Measurements from ENCODE around the gene CRHR2.
"Not testable (repeated sequence)": the region's sequence is repeated elsewhere in the genome, so short reads cannot be mapped to it uniquely, and the experiment has no call there.

The CRHR2 gene

DNA sequence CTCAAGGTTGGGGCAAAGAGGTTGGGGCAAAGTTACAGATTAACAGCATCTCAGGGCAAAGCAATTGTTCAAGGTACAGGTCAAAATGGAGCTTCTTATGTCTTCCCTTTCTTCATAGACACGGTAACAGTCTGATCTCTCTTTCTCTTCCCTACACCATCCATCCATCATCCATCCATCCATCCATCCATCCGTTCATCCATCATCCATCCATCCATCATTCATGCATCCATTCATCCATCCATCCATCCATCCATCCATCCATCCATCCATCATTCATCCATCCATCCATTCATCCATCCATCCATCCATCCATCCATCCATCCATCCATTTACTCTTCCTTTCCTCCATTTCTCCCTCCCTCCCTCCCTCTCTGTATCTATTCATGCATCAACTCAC, 37.2 kb upstream of the CRHR2 start:
- POLR2A ChIA-PET; DNase-seq; H3K36me3 ChIP-seq (ENCODE audit: control insufficient read depth in 4 of 4, insufficient read depth in 4 of 4, low read length in 3 of 4); H3K4me3 ChIP-seq (ENCODE audit: control insufficient read depth in 1 of 7, extremely low read depth in 1 of 7, insufficient read depth in 4 of 7, low read depth in 2 of 7, low read length in 6 of 7); H3K27ac ChIP-seq (ENCODE audit: insufficient read depth in 1 of 2, low read depth in 1 of 2, low read length in 2 of 2, poor library complexity in 1 of 2, severe bottlenecking in 2 of 2); CTCF ChIA-PET; H3K4me1 ChIP-seq (ENCODE audit: control extremely low read depth in 1 of 4, control insufficient read depth in 4 of 4, insufficient read depth in 4 of 4, low read length in 3 of 4); H3K27me3 ChIP-seq (replicated peaks in 2 of 5; ENCODE audit: control insufficient read depth in 4 of 5, insufficient read depth in 5 of 5, low read length in 4 of 5): not testable (repeated sequence)
- 95% methylated on average over 2 of the region's 2 CpGs for WGBS (ENCODE audit: insufficient coverage)
- H3K9me3 ChIP-seq (ENCODE audit: control extremely low read depth in 1 of 5, control insufficient read depth in 4 of 5, insufficient read depth in 2 of 5, low read depth in 1 of 5, low read length in 4 of 5): peaks cover 0 to 24% (median 5%) of the 10 kb centered on the region in 5 experiments

DNA sequence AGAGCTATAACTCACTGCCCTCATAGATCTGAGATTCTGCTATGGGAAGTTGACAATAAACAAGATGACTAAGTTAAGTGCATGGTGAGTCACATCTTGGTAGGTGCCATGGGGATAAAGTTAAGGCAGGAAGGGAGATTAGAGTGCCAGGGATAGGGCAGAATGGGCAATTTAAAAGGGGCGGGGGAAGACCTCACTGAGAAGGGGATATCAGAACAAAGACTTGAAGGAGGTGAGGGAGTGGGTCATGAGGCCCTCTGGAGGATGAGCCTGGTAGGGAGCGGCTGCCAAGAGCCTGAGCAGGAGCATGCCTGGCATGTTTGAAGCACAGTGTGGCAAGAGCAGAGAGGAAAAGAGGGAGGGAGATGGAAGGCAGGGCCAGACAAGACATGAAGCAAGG, 34.9 kb upstream of the CRHR2 start:
- no peak for DNase-seq
- H3K4me1 ChIP-seq (ENCODE audit: control extremely low read depth in 1 of 4, control insufficient read depth in 4 of 4, insufficient read depth in 4 of 4, low read length in 3 of 4): no peaks in the 10 kb centered on the region
- H3K4me3 ChIP-seq (ENCODE audit: control insufficient read depth in 1 of 7, extremely low read depth in 1 of 7, insufficient read depth in 4 of 7, low read depth in 2 of 7, low read length in 6 of 7): no peak overlapping the region
- WGBS (ENCODE audit: insufficient coverage): 94% methylated on average over 2 of the region's 2 CpGs
- ChIA-PET CTCF (interaction anchor here (0.9 kb wide), 1 partner anchor 24 kb away, joined by 3 read pairs; no protein-coding TSS in a partner anchor), POLR2A (no interaction called here)
- peaks cover 0 to 4% (median 0%) of the 10 kb centered on the region in 5 experiments for H3K27me3 ChIP-seq (replicated peaks in 2 of 5; ENCODE audit: control insufficient read depth in 4 of 5, insufficient read depth in 5 of 5, low read length in 4 of 5)
- no peaks in the 10 kb centered on the region for H3K36me3 ChIP-seq (ENCODE audit: control insufficient read depth in 4 of 4, insufficient read depth in 4 of 4, low read length in 3 of 4)
- H3K27ac ChIP-seq (ENCODE audit: insufficient read depth in 1 of 2, low read depth in 1 of 2, low read length in 2 of 2, poor library complexity in 1 of 2, severe bottlenecking in 2 of 2): no peak overlapping the region
- peaks cover 0 to 24% (median 5%) of the 10 kb centered on the region in 5 experiments for H3K9me3 ChIP-seq (ENCODE audit: control extremely low read depth in 1 of 5, control insufficient read depth in 4 of 5, insufficient read depth in 2 of 5, low read depth in 1 of 5, low read length in 4 of 5)

DNA sequence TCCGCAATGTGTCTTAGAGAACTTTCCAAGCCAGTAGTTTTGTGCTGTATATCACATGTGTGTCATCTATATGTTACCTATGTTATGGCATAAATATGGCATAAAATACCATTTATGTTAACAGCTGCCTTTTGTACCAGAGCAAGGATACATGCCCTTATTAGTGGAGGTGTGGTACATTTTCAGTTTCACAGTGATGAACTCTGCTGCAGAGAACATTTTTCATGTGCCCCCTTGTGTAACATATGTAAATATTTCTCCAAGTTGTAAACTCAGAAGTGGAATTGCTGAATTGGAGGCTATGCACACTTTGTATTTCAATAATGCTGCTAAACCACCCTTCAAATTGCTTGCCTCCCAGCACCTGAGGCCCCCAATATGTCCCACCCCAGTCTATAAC, 31.9 kb upstream of the CRHR2 start:
- ChIA-PET CTCF (no interaction called here), POLR2A (no interaction called here)
- Histone ChIP-seq H3K27ac (ENCODE audit: insufficient read depth in 1 of 2, low read depth in 1 of 2, low read length in 2 of 2, poor library complexity in 1 of 2, severe bottlenecking in 2 of 2) (no peak overlapping the region), H3K4me3 (ENCODE audit: control insufficient read depth in 1 of 7, extremely low read depth in 1 of 7, insufficient read depth in 4 of 7, low read depth in 2 of 7, low read length in 6 of 7) (no peak overlapping the region), H3K4me1 (ENCODE audit: control extremely low read depth in 1 of 4, control insufficient read depth in 4 of 4, insufficient read depth in 4 of 4, low read length in 3 of 4) (no peaks in the 10 kb centered on the region), H3K9me3 (ENCODE audit: control extremely low read depth in 1 of 5, control insufficient read depth in 4 of 5, insufficient read depth in 2 of 5, low read depth in 1 of 5, low read length in 4 of 5) (peaks cover 0 to 16% (median 4%) of the 10 kb centered on the region in 5 experiments), H3K36me3 (ENCODE audit: control insufficient read depth in 4 of 4, insufficient read depth in 4 of 4, low read length in 3 of 4) (no peaks in the 10 kb centered on the region), H3K27me3 (replicated peaks in 2 of 5; ENCODE audit: control insufficient read depth in 4 of 5, insufficient read depth in 5 of 5, low read length in 4 of 5) (peaks cover 0 to 8% (median 0%) of the 10 kb centered on the region in 5 experiments)
- no peak for DNase-seq
- WGBS (ENCODE audit: insufficient coverage): no CpG with 5 or more reads among the region's 1 CpG

DNA sequence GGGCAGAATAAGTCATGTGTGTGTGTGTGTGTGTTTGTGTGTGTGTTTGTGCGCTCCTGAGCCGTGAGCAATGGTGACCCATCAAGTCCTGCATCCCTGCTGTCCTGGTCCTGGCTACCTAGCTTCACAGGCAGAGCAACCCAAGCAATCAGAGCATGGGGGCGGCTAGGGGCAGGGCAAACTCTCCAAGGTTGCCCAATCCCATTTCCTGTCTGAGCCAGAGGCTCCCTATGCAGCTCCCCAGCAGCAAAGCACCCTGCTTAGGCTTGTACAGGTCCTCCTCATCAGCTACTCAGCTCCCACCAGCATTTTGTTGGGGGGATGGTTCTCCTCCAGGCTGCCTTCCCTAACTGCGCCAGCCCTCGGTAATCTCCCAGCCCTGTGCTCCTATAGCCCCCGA, 31.1 kb upstream of the CRHR2 start:
- Histone ChIP-seq H3K4me3 (ENCODE audit: control insufficient read depth in 1 of 7, extremely low read depth in 1 of 7, insufficient read depth in 4 of 7, low read depth in 2 of 7, low read length in 6 of 7) (no peak overlapping the region), H3K9me3 (ENCODE audit: control extremely low read depth in 1 of 5, control insufficient read depth in 4 of 5, insufficient read depth in 2 of 5, low read depth in 1 of 5, low read length in 4 of 5) (peaks cover 0 to 12% (median 3%) of the 10 kb centered on the region in 5 experiments), H3K27ac (ENCODE audit: insufficient read depth in 1 of 2, low read depth in 1 of 2, low read length in 2 of 2, poor library complexity in 1 of 2, severe bottlenecking in 2 of 2) (no peak overlapping the region), H3K4me1 (ENCODE audit: control extremely low read depth in 1 of 4, control insufficient read depth in 4 of 4, insufficient read depth in 4 of 4, low read length in 3 of 4) (no peaks in the 10 kb centered on the region), H3K36me3 (ENCODE audit: control insufficient read depth in 4 of 4, insufficient read depth in 4 of 4, low read length in 3 of 4) (no peaks in the 10 kb centered on the region), H3K27me3 (replicated peaks in 2 of 5; ENCODE audit: control insufficient read depth in 4 of 5, insufficient read depth in 5 of 5, low read length in 4 of 5) (peaks cover 0 to 8% (median 0%) of the 10 kb centered on the region in 5 experiments)
- CTCF ChIA-PET: no interaction called here
- WGBS (ENCODE audit: insufficient coverage): 88% methylated on average over 6 of the region's 6 CpGs
- POLR2A ChIA-PET: no interaction called here
- DNase-seq: no peak

DNA sequence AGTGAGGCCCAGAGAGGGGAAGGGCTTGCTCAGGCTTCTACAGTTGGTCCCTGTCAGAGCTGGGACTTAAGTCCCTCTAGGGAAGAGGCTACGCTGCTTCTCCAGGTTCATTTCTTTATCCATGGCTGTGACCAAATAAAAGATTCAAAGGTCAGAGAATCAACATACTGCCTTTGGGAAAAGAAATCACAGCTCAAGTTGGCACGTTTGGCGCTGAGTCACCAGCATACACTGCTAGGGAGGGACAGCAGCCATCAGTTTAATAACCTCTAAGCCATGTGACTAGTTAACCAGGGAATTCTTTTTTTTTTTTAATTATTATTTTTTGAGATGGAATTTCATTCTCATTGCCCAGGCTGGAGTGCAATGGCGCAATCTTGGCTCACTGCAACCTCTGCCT, 28.4 kb upstream of the CRHR2 start:
- CTCF ChIA-PET: no interaction called here

DNA sequence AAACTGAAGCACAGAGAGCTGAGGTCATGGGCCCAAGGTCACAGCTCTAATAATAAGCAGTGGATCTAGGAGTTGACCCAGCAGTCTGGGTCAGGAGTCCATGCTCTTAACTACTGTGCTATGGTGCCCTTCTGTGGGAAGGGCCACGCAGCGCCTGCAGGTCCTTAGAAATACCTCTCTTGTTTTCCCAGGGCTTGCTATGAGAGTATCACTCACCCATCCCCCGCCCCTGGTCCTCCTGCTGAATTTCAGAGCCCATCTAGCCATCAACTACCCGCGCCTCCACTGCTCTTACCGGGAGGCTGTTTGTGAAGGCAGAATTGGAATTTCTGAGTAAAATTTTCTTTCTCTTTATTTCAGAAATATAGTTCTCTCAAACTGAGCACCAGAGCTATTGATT, 27.3 kb upstream of the CRHR2 start:
- Histone ChIP-seq H3K9me3 (ENCODE audit: control extremely low read depth in 1 of 5, control insufficient read depth in 4 of 5, insufficient read depth in 2 of 5, low read depth in 1 of 5, low read length in 4 of 5) (no peaks in the 10 kb centered on the region), H3K4me1 (ENCODE audit: control extremely low read depth in 1 of 4, control insufficient read depth in 4 of 4, insufficient read depth in 4 of 4, low read length in 3 of 4) (no peaks in the 10 kb centered on the region), H3K27ac (ENCODE audit: insufficient read depth in 1 of 2, low read depth in 1 of 2, low read length in 2 of 2, poor library complexity in 1 of 2, severe bottlenecking in 2 of 2) (no peak overlapping the region), H3K36me3 (ENCODE audit: control insufficient read depth in 4 of 4, insufficient read depth in 4 of 4, low read length in 3 of 4) (no peaks in the 10 kb centered on the region), H3K27me3 (replicated peaks in 2 of 5; ENCODE audit: control insufficient read depth in 4 of 5, insufficient read depth in 5 of 5, low read length in 4 of 5) (peaks cover 0 to 6% (median 0%) of the 10 kb centered on the region in 5 experiments), H3K4me3 (ENCODE audit: control insufficient read depth in 1 of 7, extremely low read depth in 1 of 7, insufficient read depth in 4 of 7, low read depth in 2 of 7, low read length in 6 of 7) (no peak overlapping the region)
- ChIA-PET POLR2A (no interaction called here), CTCF (interaction anchor here (0.7 to 1.9 kb wide), 2 partner anchors 30 to 635 kb away, joined by 3 to 6 read pairs; no protein-coding TSS in a partner anchor)
- WGBS (ENCODE audit: insufficient coverage): 100% methylated on average over 3 of the region's 6 CpGs
- no peak for DNase-seq

More for the DNA sequence above, 28.4 kb upstream of the CRHR2 start:
- Histone ChIP-seq H3K4me3 (ENCODE audit: control insufficient read depth in 1 of 7, extremely low read depth in 1 of 7, insufficient read depth in 4 of 7, low read depth in 2 of 7, low read length in 6 of 7) (no peak overlapping the region), H3K36me3 (ENCODE audit: control insufficient read depth in 4 of 4, insufficient read depth in 4 of 4, low read length in 3 of 4) (no peaks in the 10 kb centered on the region), H3K27me3 (replicated peaks in 2 of 5; ENCODE audit: control insufficient read depth in 4 of 5, insufficient read depth in 5 of 5, low read length in 4 of 5) (peaks cover 0 to 8% (median 0%) of the 10 kb centered on the region in 5 experiments), H3K4me1 (ENCODE audit: control extremely low read depth in 1 of 4, control insufficient read depth in 4 of 4, insufficient read depth in 4 of 4, low read length in 3 of 4) (no peaks in the 10 kb centered on the region), H3K27ac (ENCODE audit: insufficient read depth in 1 of 2, low read depth in 1 of 2, low read length in 2 of 2, poor library complexity in 1 of 2, severe bottlenecking in 2 of 2) (no peak overlapping the region), H3K9me3 (ENCODE audit: control extremely low read depth in 1 of 5, control insufficient read depth in 4 of 5, insufficient read depth in 2 of 5, low read depth in 1 of 5, low read length in 4 of 5) (no peaks in the 10 kb centered on the region)
- WGBS (ENCODE audit: insufficient coverage): 89% methylated on average over 3 of the region's 4 CpGs
- no peak for DNase-seq
- POLR2A ChIA-PET: no interaction called here

DNA sequence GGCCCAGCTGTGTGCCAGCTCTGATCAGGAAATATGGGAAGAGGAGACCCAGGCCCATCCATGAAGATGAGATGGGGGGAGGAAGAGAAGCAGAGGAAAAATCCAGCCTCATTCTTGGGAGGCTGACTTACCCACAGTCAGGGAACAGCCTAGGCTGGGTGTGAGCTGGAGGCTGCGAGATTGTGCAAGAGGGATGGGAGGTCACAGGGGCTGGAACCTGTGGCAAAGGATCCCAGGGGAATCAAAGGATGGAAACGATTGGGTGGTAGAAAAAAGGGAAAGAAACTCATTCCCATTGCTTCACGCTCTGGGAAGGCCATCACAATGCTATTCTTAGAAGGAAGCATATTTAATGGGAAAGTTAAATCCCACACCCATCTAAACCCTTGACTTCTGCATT, 26.7 kb upstream of the CRHR2 start:
- DNase-seq: no peak
- WGBS (ENCODE audit: insufficient coverage): 80% methylated on average over 2 of the region's 3 CpGs
- CTCF ChIA-PET: interaction anchor here (1.9 kb wide), 1 partner anchor 31 kb away, joined by 6 read pairs; no protein-coding TSS in a partner anchor

More for the DNA sequence above, 26.7 kb upstream of the CRHR2 start:
- POLR2A ChIA-PET: no interaction called here
- Histone ChIP-seq H3K36me3 (ENCODE audit: control insufficient read depth in 4 of 4, insufficient read depth in 4 of 4, low read length in 3 of 4) (no peaks in the 10 kb centered on the region), H3K4me1 (ENCODE audit: control extremely low read depth in 1 of 4, control insufficient read depth in 4 of 4, insufficient read depth in 4 of 4, low read length in 3 of 4) (no peaks in the 10 kb centered on the region), H3K9me3 (ENCODE audit: control extremely low read depth in 1 of 5, control insufficient read depth in 4 of 5, insufficient read depth in 2 of 5, low read depth in 1 of 5, low read length in 4 of 5) (no peaks in the 10 kb centered on the region), H3K4me3 (ENCODE audit: control insufficient read depth in 1 of 7, extremely low read depth in 1 of 7, insufficient read depth in 4 of 7, low read depth in 2 of 7, low read length in 6 of 7) (no peak overlapping the region), H3K27me3 (replicated peaks in 2 of 5; ENCODE audit: control insufficient read depth in 4 of 5, insufficient read depth in 5 of 5, low read length in 4 of 5) (peaks cover 0 to 6% (median 0%) of the 10 kb centered on the region in 5 experiments), H3K27ac (ENCODE audit: insufficient read depth in 1 of 2, low read depth in 1 of 2, low read length in 2 of 2, poor library complexity in 1 of 2, severe bottlenecking in 2 of 2) (no peak overlapping the region)
